HG02759 (cell line): Measurements from ENCODE around the gene HAVCR1.
"Not testable (repeated sequence)": the region's sequence is repeated elsewhere in the genome, so short reads cannot be mapped to it uniquely, and the experiment has no call there.

Source experiments
- ATAC-seq: cut with Tn5 transposase; IDR thresholded peaks from one replicate; pipeline ENCODE4 v1.9.1; 2021; ENCODE audit warnings: mild to moderate bottlenecking, moderate library complexity; ENCODE audit not compliant: unreplicated experiment

HAVCR1 gene

DNA sequence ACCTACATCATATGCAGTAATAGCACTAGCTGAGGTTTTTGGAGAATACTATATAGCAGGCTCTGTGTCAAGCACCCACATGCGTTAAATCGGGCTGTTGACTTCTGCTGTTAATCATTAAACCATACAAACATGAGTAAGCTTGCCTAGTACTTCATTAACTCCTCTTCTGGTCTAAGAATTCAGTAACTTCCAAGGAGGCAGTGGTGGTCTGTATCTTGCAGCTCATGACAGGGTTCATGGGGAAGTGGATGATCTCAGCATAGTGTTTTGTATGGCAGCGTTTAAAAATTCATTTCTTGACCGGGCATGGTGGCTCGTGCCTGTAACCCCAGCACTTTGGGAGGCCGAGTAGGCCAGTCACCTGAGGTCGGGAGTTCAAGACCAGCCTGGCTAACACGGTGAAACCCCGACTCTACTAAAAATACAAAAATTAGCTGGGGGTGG, at the start of gene HAVCR1:
HAVCR1 (minus strand) TSS at position 24 of the 447 bp plus-strand sequence. CDS start 1,173 bp downstream, outside the sequence.
- ATAC-seq: no peak

DNA sequence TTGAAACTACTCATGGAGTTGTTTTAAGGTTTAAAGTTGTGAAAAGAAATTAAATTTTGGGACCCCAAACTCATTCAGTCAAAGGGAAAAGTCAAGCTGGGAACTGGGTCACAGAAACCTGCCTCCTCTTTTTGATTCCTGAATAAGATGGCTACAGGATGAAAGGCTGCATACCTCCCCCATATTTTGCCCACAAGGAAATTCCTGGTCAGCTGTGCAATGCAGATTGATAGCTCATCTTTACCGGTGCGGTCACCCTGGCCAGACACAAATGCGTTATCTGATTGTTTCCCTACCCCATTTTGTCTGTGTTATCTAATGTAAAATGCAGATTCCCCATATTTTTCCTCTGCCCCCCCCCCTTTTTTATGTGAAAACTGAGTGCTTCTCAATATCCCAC, 48.6 kb upstream of the HAVCR1 start:
- no peak for ATAC-seq

DNA sequence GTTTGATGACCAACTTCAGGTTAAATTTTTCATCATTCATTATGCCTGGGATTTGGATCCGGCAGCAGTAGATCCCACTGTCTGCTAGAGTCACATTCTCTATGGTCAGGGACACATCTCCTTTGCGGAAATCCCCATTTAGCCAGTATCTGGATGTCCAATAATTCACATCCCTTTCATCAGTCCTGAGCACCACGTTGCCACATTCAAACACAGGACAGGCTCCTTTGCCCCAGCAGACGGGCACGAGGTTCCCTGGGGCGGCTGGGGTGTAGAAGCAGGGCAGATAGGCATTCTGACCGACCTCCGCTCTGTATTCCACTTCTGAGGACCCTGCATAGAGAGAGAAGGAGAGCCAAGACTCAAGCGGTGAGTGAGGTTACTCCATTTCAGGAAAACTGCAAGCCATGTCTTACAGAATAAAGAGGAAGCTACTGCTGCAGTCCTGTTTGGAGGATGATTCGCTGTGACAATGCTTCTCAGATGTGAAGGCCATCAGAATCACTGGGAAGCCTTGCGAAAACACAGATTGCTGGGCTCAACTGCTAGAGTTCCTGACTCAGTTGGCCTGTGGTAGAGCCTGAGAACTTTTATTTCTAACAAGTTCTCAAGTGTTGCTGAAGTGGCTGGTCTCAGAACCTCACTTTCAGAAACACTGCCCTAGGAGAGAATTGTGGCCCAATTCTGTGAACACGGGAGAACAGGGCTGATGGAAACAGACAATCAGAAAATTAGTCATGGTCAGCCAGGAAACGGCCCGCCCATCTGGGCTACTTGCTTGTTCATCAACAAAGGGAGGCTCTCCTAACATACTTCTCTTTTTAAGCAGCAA, 47.9 kb upstream of the HAVCR1 start:
- ATAC-seq: no peak

DNA sequence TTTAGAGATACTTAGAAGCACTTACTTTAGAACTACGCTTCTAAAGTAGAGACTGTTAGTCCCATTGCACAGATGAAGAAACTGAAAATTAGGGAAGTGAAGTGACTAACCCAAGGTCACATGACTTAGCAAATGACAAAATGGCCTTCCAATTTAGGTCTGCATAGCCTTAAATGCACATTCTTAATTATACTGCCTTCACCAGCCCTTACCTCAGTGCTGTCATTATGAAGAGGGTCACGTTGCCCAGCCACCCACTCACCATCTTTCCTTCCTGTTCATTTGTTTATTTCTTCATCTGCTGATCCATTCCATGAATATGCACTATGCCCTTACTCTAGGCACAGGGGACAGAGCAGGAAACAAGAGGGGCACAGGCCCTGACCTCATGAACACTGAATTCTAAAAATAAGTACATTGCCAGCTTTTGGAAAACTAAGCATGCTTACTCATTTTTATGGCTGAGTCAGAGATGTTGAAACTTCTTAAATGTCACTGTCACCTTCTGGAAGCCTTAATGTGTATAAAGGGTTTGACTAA, 41.3 kb upstream of the HAVCR1 start:
- ATAC-seq: peak; percentile 52

DNA sequence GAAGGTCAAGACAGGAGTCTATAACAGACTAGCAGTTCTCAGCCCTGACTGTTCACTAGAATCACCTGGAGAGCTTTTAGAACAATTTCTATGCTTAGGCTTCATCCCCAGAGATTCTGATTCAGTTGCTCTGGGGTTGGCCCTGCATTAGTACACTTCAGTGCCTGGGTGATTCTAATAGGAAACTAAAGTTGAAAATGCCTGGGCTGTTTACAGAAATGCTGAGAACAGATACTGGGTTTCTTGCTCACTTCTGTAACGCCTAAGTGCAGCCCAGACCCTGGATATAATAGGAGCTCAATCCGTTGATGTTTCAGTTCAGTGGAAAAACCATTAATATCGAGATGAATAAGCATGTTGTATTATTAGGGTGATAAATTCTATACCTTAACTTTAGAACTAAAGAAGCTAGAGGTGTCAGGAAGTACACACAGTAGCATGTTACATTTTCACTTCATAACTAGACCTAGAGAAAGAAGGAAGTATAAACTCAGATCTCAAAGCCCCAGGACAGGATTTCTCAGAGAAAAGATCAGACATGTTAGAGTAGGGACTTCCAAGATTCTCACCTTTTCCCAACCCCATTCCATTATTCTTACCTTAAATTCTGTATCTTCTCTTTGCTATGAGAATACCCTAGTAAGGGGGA, 29.6 kb upstream of the HAVCR1 start:
- ATAC-seq: no peak

DNA sequence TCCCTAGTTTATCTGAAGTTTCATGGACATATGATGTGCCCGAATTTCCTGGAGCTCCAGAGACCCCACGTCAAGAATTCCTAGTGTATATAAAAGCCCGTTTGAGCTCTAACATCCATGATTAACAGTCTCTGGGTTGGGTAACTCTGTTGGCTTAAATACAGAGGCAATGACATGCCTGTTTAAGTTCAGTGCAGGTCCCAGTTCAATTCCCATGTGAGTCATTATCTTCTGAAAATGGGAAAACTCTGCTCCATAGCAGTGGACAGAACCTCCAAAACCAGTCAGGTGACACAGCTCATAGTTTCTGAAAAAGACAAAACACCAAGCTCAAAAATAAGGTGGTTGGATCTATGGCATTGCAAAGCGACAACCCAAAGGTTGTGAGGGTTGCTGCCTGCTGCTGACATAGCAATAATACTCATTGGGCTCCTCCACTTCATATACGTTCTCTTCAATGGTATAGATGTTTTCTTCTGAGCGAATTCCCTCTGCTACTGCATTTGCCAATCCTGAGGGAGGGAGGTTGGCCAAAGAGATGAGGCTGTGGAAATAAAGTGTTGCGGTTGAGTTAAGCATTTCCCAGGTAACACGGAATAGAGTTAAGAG, 27.9 kb upstream of the HAVCR1 start:
- no peak for ATAC-seq

DNA sequence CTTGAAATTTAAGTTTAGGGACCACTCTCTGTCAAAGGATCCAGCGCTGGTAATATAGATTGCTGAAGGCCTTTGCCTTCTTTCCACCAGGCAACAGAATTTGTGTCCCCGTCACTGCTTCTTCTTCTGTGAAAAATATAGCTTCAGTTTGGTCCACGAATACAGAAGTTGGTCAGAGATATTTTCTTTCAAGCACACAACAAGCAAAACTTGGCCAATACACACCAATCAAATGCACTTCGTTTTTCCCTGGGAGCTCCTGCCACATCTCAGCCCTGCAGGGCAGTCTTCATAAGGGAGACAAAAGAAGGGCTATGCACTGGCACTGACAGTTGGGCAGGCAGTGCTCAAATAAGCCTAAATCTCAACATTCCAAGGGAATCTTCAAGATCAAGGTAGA, 27.0 kb upstream of the HAVCR1 start:
- ATAC-seq: no peak

DNA sequence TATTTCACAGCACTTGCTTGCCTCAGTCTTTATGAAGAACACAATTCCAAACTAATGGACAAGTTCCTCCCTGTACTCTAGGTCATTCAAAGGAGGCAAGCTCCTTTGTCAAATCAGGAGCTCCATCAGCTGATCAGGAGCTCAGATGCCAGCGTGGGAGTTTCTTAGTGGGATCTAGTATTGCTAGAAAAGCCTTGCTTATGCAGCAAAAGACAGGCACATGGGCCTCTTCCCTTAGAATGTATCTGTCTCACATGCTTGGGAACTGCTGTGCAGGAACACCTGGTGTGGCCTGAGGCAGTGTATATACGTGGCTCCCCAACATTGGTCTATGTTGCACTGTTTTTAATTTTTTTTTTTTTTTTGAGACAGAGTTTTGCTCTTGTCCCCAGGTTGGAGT, 21.4 kb upstream of the HAVCR1 start:
- ATAC-seq: no peak

DNA sequence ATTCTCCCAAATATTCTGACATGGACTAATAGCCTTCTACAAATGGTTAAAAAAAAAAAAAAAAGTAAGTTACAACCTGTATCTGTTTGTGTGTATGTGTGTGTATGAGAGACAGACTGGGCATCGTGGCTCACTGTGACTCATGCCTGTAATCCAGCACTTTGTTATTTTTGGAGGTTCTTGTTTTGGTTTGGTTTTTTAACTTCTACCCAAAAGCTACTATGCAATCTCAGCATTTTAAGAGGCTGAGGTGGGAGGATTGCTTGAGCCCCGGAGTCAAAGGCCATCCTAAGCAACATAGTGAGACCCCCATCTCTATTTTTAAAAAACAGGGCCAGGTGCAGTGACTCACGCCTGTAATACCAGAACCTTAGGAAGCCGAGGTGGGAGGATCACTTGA, 17.6 kb upstream of the HAVCR1 start:
- ATAC-seq: no peak

DNA sequence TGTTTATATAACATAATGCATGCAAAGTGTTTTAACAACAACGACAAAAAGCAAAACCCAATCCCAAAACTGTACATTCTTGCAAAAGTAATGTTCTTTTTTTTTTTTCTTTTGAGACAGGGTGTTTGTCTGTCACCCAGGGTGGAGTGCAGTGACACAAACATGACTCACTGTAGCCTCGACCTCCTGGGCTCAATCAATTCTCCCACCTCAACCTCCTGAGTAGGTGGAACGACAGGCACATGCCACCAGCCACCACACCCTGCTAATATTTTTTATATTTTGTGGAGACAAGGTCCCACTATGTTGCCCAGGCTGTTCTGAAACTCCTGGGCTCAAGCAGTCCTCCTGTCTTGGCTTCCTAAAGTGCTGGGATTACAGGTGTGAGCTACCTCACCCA, 13.6 kb upstream of the HAVCR1 start:
- ATAC-seq: no peak

DNA sequence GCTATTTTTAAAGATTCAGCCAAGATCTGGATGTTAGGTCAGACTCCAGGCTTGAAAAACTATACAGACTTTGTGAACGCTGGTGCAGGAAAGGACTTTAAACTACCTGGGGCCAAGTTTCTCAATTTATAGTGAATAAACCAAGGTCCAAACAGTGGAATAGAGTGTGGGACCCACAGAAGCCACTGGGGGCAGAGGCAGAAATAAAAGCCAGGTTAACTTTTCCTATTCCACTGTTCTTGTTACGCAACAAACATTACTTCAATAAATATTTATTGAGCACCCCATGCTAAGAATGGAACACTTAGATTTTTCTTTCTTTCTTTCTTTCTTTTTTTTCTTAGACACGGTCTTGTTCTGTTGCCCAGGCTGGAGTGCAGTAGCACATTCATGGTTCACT, 11.0 kb upstream of the HAVCR1 start:
- ATAC-seq: no peak

DNA sequence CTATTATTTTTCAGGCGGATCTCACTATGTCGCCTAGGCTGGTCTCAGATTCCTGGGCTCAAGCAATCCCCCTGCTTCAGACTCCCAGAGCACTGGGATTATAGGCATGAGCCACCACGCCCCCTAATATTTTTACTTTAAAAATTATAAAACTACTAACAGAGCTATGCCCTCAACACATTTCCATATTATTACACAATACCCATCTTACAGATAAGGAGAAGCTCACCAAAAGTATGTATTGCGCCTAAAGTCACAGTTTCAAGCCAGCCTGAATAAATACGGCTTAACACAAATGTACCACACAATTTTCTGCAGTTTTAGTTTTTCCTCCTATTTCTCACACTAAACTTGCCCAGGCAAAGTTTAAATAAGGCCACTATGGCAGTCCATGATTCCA, 9.9 kb upstream of the HAVCR1 start:
- no peak for ATAC-seq

DNA sequence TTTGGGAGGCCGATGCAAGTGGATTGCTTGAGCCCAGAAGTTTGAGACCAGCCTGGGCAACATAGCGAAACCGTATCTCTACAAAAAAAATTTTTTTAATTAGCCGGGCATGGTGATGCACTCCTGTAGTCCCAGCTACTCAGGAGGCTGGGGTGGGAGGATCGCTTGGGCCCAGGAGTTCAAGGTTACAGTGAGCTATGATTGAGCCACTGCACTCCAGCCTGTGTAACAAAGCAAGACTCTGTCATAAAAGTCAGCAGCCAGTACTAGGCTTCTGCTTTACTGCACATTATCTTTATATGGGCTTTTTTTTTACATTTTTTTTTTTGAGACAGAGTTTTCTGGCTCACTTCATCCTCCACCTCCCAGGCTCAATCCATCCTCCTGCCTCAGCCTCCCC, 9.4 kb upstream of the HAVCR1 start:
- ATAC-seq: no peak

DNA sequence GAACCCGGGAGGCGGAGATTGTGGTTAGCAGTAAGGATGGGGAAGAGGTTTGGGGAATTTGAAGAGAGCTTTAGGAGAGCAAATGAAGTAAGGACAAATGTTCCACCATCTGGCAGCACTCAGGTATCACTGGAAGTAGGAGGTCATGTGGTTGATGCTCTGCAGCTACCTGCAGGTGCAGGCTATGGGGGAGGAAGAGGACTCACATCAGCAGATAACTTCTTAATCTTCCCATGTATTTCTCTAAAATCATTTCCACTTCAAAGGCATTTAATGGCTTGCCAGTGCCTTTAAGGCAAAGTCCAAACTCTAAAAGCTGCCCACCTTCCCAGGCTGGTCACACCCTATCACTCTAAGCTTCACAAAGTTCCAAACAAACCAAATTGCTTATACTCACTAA, 8.1 kb upstream of the HAVCR1 start:
- no peak for ATAC-seq

DNA sequence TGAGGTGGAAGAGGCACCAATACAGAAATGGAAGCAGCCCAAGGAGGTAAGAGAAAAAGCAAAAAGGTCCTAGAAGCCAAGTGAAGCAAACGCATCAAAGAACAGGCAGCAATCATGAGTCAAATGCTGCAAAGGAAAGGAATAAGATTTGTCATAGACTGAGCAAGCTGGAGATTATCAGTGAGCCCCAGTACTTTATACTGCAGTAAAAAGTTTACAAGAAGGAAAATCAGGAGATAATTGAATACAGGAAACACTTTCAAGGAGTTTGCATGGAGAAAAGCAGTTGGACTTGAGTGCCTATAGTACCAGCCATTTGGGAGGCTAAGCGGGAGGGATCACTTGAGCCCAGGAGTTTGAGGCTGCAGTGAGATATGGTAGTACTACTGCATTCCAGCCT, 7.2 kb upstream of the HAVCR1 start:
- no peak for ATAC-seq

DNA sequence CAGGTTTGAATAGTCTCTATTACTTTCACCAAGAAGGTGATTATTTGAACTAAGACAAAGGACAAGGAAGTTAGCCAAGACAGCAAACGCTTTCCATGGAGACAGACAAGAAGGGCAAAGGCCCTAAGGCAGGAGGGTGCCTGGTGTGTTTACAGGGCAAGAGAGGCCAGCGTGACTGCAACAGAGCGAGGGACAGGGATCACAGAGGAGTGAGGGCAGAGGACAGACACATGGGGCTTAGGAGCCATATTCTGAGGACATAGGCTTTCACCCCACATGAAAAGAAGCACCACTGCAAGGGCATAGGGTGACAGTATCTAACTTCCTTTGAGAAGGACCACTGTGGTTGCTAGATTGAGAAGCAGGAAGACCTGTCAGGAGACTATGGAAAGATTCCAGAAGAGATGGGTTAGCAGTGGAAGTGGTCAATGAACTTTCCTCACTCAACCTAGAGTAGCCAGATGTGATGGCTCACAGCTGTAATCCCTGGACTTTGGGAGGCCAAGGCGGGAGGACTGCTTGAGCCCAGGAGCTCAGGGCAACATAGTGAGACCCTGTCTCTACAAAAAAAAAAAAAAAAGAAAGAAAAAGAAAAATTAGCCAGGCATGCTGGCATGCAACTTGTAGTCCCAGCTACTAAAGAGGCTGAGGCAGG, 5.0 kb upstream of the HAVCR1 start:
- no peak for ATAC-seq

DNA sequence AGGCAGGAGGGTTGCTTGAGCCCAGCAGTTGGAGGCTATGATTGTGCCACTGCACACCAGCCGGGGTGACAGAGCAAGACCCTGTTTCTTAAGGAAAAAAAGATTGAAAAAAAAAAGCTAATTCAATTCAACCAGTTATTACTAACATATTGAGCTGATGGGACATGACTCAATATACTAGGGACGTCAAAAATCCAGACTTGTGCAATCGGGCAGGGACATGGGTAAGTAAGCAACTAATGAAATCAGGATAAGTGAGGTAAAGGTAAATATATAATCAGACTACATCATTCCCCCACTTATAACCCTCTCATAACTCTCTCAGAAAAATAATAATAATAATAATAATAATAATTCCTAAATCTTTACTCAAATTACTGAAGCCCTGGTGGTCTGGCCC, 975 bp upstream of the HAVCR1 start:
- ATAC-seq: no peak

DNA sequence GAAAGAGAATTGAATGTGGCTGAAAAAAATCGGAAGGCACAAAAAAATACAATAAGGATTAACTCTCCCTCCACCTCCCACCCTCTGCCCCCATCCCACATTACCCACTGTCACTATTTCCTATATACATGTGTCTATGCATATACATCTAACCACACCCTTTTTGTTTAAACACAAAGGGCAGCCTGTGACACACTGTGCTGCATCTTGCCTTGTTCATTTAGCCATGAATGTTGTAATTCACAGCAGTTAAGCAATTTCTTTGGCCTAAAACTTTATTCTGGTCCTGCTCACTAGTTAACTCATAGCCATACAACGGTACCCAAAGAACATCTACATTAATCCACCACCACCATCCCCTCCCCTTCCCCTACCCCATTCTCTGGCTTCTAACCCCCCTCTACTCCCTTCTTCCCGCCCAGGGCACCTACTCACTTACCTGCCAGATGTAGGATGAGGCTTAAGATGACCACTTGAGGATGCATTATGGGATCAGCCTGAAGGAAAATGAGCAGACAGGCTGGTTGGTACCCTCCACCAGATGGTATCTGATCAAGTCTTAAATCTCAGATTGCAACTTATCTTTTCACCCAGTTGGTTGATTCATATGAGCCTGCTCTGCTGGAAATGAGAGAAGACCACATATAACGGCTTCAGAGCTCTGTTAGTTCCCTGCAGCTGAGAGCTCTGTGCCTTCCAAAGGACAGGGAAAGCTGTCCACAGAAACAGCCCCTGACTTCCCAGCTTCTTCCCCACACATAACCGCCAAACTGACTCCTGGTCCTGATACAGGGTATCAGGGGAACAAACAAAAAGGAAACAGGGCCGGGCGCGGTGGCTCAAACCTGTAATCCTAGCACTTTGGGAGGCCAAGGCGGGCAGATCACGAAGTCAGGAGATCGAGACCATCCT, 1.2 kb downstream of the HAVCR1 start:
- no peak for ATAC-seq

DNA sequence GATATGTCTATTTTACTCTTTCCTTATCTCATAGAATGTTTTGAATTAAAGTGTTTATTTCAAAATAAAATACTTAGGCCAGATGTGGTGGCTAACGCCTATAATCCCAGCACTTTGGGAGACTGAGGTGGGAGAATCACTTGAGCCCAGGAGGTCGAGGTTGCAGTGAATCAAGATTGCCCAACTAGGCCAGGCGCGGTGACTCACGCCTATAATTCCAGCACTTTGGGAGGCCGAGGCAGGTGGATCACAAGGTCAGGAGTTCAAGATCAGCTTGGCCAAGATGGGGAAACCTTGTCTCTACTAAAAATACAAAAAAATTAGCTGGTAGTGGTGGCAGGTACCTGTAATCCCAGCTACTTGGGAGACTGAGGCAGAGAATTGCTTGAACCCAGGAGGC, 2.1 kb downstream of the HAVCR1 start:
- ATAC-seq: not testable (repeated sequence)

DNA sequence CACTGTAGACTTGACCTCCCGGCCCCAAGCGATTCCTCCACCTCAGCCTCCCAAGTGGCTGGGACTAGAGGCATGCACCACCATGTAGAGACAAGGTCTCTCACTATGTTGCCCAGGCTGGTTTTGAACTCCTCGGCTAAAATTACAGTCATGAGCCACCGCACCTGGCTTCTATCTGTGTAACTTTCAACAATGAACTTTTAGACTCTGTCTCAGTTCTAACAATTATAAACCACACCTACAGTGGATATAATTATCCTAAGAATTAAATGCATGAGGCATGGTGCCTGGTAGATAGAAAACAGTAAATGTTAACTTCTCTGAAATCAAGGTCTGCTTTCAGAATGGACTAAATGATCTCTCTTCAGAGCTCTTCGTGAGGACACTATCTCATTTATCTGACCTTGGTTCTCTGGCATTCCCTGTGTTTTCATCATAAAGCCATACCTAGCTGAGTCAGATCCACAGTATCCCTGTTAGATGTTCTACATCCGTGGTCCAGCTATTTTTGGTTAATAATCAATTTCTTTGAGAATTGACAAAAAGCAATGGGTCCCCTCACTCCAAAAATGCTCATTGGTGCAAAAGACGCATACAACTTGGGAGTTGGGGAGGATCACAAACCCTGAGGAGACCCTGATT, 7.2 kb downstream of the HAVCR1 start:
- ATAC-seq: no peak
